Mesodermal cell (in vitro differentiated cells): ENCODE measurements around the gene PRICKLE1.

Source experiments
- H3K27ac ChIP-seq: 2 replicates; pipeline ENCODE4 v1.7.0; 2013; ENCODE audit warnings: mild to moderate bottlenecking, low read depth, low read length, moderate library complexity; ENCODE audit not compliant: severe bottlenecking
- H3K36me3 ChIP-seq: 2 replicates; pipeline ENCODE4 v1.7.1; 2013; ENCODE audit warnings: mild to moderate bottlenecking, low read length, moderate library complexity; ENCODE audit not compliant: control insufficient read depth, insufficient read depth
- H3K4me1 ChIP-seq: one replicate; pipeline ENCODE4 v1.7.1; 2013; ENCODE audit warnings: mild to moderate bottlenecking, low read length; ENCODE audit not compliant: insufficient read depth, control insufficient read depth, poor library complexity, severe bottlenecking
- H3K4me3 ChIP-seq: 2 replicates; pipeline ENCODE4 v1.7.0; 2013; ENCODE audit warnings: low read length, control low read depth, mild to moderate bottlenecking; ENCODE audit not compliant: insufficient read depth, poor library complexity, severe bottlenecking; ENCODE audit errors: extremely low read depth
- H3K9me3 ChIP-seq: 2 replicates; pipeline ENCODE4 v1.7.1; 2013; ENCODE audit warnings: mild to moderate bottlenecking, low read length, moderate library complexity; ENCODE audit not compliant: control insufficient read depth
- WGBS, 2 experiments: methylation state at CpG; one replicate each; pipeline ENCODE4 v1.1.5; 2013; ENCODE audit warnings: missing lambda C conversion rate in 2 of 2; ENCODE audit not compliant: insufficient coverage in 2 of 2; 5-methylcytosine and 5-hydroxymethylcytosine counted together

The PRICKLE1 gene

DNA sequence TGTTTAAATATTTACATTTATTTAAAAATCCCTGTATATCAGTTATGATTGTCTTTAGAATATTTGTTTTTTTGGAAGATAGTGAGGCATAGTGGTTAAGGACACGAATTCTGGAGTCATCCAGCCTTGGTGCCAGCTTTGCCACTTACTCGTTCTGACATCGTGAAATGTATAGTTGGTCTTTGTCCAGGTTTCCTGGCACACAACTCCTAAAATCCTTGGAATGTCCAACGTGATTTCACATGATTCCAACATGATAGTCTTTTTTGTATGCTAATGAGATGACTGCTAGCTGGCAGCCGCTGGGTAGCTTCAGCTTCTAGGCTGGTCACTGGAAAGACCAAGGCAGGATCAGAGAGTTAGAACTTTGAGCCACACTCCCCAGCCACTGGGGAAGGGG, 64.8 kb downstream of the PRICKLE1 start:
- no peak overlapping the region for H3K4me3 ChIP-seq
- peaks cover 3% of the 10 kb centered on the region for H3K4me1 ChIP-seq
- WGBS, 2 experiments: 100% methylated on average over 2 of the region's 5 CpGs
- H3K36me3 ChIP-seq: peaks cover 5% of the 10 kb centered on the region
- no peaks in the 10 kb centered on the region for H3K9me3 ChIP-seq
- no peak overlapping the region for H3K27ac ChIP-seq

- Histone ChIP-seq H3K4me1 (no peaks in the 10 kb centered on the region), H3K4me3 (no peak overlapping the region), H3K36me3 (peaks cover 9% of the 10 kb centered on the region), H3K27ac (no peak overlapping the region), H3K9me3 (no peaks in the 10 kb centered on the region)
- WGBS, 2 experiments: 50% methylated on average over 2 of the region's 2 CpGs; no CpG with 5 or more reads in 1 of the 2 experiments
Observed at GRCh38 chr12:42516573-42516972, 73.0 kb downstream of the PRICKLE1 start.

DNA sequence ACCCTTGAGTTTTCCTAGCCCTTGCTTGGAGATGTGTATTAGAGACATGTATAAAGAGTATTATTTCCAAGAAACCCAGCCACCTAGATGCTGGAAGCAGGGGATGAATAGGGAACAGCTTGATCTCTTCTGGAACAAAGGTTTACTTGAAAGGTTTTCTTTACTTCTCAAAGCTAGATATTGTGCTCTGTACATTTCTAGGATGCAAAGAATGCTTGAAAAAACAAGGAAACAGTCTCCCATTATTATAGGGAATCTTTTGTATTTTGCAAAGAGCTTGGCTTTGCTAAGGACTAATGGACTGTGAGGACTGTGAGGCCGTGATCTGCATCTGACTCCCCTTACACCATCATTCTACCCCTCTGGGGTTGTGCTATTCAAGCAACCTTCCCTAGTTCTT, 77.9 kb downstream of the PRICKLE1 start:
- no peak overlapping the region for H3K27ac ChIP-seq
- H3K9me3 ChIP-seq: no peaks in the 10 kb centered on the region
- no peak overlapping the region for H3K4me3 ChIP-seq
- H3K36me3 ChIP-seq: peaks cover 3% of the 10 kb centered on the region
- H3K4me1 ChIP-seq: no peaks in the 10 kb centered on the region
- 100% methylated on average over 1 of the region's 1 CpG for WGBS, 2 experiments

DNA sequence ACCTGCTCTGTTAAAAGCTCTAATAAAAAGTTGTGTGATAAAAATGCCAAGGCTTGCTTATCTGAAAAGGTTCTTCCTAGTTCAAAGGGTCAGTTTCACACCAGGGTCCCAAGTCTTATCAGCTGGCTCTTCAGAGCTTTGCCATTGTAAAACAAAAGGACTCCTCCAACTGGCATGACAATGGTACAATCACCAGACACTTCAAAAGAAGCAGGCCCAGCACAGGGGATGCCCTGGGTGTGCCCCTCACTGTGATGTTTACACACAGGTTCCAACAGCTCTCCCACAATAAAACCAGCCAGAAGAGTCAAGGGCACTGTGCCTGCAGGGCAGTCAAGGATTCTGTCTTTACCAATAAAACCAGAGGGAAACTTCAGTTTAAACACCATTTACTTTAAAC, 78.7 kb downstream of the PRICKLE1 start:
- Histone ChIP-seq H3K9me3 (no peaks in the 10 kb centered on the region), H3K4me1 (no peaks in the 10 kb centered on the region), H3K36me3 (peaks cover 3% of the 10 kb centered on the region), H3K27ac (no peak overlapping the region), H3K4me3 (no peak overlapping the region)

DNA sequence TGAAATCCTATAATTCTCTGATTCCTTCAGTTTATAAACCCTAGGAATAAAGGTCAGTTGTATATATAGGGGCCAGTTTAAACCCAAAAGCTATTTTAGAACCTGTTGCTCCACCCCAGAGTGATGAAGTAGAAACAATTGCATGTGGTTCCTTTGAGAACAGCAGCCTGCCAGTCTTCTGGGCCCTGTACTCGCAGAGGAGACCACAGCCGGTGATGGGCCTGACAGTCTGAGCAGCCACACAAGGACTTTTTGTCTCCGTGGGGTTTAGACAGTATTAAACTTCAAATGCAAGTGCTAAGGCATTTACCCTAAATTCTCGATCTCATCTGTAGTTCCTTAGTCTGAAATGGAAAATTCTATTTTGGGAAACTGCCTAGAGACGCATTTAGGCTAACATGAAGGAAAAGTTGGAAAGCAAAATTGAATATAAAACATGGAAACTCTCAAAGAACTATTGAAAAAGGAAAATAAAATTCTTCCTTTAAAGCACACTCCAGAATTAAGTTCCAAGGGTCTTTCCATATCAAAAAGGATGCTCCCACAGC, 80.6 kb downstream of the PRICKLE1 start:
- H3K36me3 ChIP-seq: peaks cover 3% of the 10 kb centered on the region
- H3K9me3 ChIP-seq: no peaks in the 10 kb centered on the region
- no peak overlapping the region for H3K27ac ChIP-seq
- no peak overlapping the region for H3K4me3 ChIP-seq
- 57 to 75% methylated on average over 3 of the region's 5 CpGs for WGBS, 2 experiments
- H3K4me1 ChIP-seq: no peaks in the 10 kb centered on the region

DNA sequence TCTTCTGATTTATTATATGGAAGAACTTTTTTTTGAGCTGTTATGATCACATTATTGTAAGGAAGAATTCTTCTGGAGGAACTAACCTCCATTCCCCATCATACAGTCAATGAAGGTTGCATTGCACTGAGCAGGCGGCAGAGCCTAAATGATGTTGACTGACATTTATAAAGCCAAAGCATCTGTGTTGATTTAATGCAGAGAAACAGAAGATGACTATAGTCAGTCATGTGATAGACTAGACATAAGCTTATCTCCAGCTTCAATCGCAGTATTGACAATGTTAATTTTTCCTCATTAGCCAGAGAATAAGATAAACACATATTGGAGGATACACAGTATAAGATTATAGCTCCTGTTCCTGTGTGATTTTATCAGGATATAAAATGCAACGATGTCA, 82.0 kb downstream of the PRICKLE1 start:
- Histone ChIP-seq H3K4me1 (no peaks in the 10 kb centered on the region), H3K36me3 (no peaks in the 10 kb centered on the region), H3K9me3 (no peaks in the 10 kb centered on the region), H3K4me3 (no peak overlapping the region), H3K27ac (no peak overlapping the region)
- WGBS, 2 experiments: no CpG with 5 or more reads among the region's 3 CpGs

GRCh38 chr12:42507081-42507480, 82.5 kb downstream of the PRICKLE1 start:
- Histone ChIP-seq H3K4me3 (no peak overlapping the region), H3K4me1 (no peaks in the 10 kb centered on the region), H3K27ac (no peak overlapping the region), H3K9me3 (no peaks in the 10 kb centered on the region), H3K36me3 (no peaks in the 10 kb centered on the region)
- WGBS, 2 experiments: 93% methylated on average over 3 of the region's 4 CpGs; no CpG with 5 or more reads in 1 of the 2 experiments

DNA sequence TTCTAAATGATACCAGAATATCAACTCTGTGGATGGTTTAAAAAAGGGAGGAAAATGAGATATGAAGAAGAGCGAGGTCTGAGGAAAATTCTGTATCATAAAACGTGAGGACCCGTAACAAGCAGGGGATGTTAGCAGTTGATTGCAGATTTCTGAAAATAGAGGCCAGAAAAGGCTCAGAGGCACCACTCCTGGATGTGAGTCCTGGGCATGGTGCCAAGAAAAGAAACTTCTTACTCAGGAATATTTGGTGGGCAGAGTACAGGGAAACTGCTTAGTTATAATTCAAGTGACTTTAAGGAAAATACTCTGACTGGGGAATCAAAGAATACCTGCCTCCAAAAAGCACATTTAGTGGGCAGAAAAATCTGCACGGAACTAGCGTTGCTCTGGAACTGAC, 85.5 kb downstream of the PRICKLE1 start:
- H3K9me3 ChIP-seq: no peaks in the 10 kb centered on the region
- no peak overlapping the region for H3K4me3 ChIP-seq
- no peak overlapping the region for H3K27ac ChIP-seq
- no peaks in the 10 kb centered on the region for H3K36me3 ChIP-seq
- H3K4me1 ChIP-seq: no peaks in the 10 kb centered on the region
- WGBS, 2 experiments: 78 to 79% methylated on average over 5 of the region's 5 CpGs

DNA sequence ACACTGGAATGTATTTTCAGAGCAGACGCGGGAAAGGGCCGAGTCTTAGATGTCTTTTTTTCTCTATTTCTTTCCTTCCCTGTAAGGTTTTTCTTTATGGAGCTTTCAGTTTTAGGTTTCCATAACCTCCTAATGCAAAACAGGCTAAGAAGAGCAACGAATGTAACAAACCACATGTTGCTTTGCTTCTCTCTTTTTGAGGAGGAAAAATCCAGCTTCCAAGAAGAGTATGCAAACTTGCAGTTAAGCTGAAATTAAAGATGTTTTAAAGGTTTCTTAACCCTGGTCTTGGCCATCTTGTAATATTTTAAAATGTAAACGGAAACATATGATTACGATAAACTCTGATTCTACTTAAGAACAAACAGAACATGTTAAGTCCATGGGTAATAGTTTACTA, 86.9 kb downstream of the PRICKLE1 start:
- H3K4me3 ChIP-seq: no peak overlapping the region
- H3K9me3 ChIP-seq: no peaks in the 10 kb centered on the region
- 90 to 93% methylated on average over 3 to 6 of the region's 6 CpGs for WGBS, 2 experiments
- no peaks in the 10 kb centered on the region for H3K4me1 ChIP-seq
- H3K27ac ChIP-seq: no peak overlapping the region
- H3K36me3 ChIP-seq: no peaks in the 10 kb centered on the region

GRCh38 chr12:42498549-42499247, 90.8 kb downstream of the PRICKLE1 start:
- Histone ChIP-seq H3K9me3 (no peaks in the 10 kb centered on the region), H3K36me3 (peaks cover 17% of the 10 kb centered on the region), H3K4me1 (no peaks in the 10 kb centered on the region), H3K4me3 (no peak overlapping the region), H3K27ac (no peak overlapping the region)
- 81 to 100% methylated on average over 3 of the region's 3 CpGs for WGBS, 2 experiments

DNA sequence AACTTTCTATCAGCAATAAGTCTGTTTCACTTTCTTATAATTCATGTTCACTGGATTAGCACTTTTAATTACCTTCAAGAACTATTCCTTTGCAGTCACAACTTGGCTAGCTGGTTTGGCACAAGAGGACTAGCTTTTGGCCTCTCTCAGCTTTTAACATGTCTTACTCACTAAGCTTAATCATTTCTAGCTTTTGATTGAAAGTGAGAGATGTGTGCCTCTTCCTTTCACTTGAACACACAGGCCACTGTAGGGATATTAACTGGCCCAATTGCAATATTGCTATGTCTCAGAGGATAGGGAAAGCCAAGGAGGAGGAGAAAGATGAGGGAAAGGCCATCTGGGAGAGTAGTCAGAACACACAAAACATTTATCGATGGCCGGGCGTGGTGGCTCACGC, 92.7 kb downstream of the PRICKLE1 start:
- no peak overlapping the region for H3K27ac ChIP-seq
- no peaks in the 10 kb centered on the region for H3K4me1 ChIP-seq
- peaks cover 17% of the 10 kb centered on the region for H3K36me3 ChIP-seq
- no peak overlapping the region for H3K4me3 ChIP-seq
- H3K9me3 ChIP-seq: no peaks in the 10 kb centered on the region
- WGBS, 2 experiments: 60 to 97% methylated on average over 1 to 4 of the region's 4 CpGs
